Kasumi-1 (cell line): ENCODE data around the gene SLC35F3.
"Not testable (repeated sequence)": the region's sequence is repeated elsewhere in the genome, so short reads cannot be mapped to it uniquely, and the experiment has no call there.

ENCODE experiments used
- DNase-seq, 2 experiments: peaks; one replicate each; lab custom pipeline; 2025; lab: John Stamatoyannopoulos, UW

Gene SLC35F3

DNA sequence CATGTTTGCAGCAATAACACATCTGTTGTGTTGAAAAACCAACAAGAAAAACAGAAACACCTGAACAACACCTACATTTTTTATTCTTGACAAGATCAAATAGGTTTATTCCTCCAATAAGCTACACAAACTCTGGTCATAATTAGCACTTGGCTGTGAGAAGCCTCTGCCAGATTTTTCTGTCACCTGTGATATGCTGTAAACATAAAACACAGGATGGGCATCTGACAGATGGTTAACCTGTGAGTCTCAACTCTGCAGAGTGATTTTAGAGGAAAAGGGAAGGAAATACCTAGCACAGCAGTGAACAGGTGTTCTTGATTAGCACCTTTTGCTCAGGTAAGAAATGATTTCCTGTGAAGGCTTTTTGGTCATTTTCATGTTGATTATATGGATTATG is 293.4 kb downstream of the SLC35F3 start:
- DNase-seq: no peak

- DNase-seq: no peak
Measured at GRCh38 chr1:234199476-234200127, 295.1 kb downstream of the SLC35F3 start.

DNA sequence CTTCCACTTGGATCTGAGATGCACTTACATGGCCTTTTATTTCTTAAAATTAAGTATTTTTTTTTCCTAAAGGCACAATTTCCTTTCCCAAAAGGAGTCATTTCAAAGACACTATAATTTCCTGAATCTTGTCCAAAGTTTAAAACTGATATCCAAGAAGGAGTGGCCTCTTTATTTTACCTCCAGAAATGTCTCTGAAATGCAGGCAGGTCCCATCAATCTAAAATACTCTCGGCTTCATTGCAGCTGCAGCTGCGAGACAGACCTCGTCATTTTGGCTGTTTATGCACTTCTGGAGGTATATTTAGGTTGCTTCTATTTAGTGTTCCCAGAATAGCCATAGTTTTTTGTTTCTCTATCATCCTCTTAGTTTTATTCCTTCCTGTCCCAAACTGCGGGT is 296.1 kb downstream of the SLC35F3 start:
- DNase-seq: no peak

GRCh38 chr1:234201600-234201999 is 297.1 kb downstream of the SLC35F3 start:
- DNase-seq: no peak

GRCh38 chr1:234205966-234206365 is 301.5 kb downstream of the SLC35F3 start:
- no peak for DNase-seq

- no peak for DNase-seq
Measured at GRCh38 chr1:234206651-234207284, 302.3 kb downstream of the SLC35F3 start.

DNA sequence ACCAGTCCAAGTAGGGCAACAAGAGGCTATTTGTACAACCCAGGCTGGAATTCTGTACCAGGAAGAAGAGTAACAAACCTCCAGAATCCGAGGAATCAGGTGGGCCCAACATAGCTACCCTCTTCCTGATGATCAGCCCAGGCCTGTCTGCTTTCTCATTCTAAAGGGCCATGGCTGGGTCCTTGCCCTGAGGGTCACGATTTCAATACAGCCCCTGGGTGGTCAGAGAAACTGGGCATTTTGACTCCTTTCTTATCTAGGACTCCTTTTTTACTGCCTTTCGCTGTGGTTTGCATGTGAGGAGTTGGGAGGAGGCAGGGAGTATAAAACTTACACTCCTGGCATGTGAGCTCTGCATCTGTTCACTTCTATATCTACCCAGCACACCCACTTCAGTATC is 303.9 kb downstream of the SLC35F3 start:
- DNase-seq: no peak

- DNase-seq: no peak
Measured at GRCh38 chr1:234208791-234209190, 304.3 kb downstream of the SLC35F3 start.

GRCh38 chr1:234210429-234210828 is 306.0 kb downstream of the SLC35F3 start:
- DNase-seq: not testable (repeated sequence)

DNA sequence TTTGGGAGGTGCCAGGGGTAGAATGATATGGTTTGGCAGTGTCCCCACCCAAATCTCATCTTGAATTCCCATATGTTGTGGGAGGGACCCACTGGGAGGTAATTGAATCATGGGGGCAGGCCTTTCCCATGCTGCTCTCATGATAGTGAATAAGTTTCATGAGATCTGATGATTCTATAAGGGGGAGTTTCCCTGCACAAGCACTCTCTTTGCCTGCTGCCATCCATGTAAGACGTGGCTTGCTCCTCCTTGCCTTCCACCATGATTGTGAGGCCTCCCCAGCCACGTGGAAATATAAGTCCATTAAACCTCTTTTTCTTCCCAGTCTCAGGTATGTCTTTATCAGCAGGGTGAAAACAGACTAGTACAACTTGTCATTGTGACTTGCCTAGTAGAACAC is 307.4 kb downstream of the SLC35F3 start:
- not testable (repeated sequence) for DNase-seq

- peak; percentile 74 to 81 for DNase-seq
Measured at GRCh38 chr1:234212764-234213657, 308.5 kb downstream of the SLC35F3 start.

DNA sequence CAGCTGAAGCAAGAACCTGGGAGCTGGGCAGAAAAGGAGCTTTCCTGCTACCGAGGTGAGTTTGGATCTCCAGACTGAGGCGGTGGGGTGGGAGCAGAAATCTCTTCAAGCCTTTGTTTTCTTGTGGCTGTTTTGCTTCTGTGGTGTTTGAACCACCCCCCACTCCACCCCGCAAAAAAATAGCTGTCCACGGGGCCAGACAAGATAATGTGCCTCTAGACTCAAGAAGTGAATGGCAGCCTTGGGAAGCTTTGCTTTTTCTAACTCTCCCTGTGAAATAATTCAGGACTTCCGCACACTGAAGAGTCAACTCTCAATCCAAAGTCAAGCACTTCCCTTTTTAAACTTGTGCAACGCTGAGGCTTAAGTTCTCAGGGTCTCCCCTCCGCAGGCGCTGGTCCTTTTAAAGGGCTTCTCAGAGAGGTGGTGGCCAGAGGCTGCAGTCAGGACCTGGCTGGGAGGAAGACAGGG is 309.2 kb downstream of the SLC35F3 start:
- DNase-seq: peak; percentile 76 to 81

DNA sequence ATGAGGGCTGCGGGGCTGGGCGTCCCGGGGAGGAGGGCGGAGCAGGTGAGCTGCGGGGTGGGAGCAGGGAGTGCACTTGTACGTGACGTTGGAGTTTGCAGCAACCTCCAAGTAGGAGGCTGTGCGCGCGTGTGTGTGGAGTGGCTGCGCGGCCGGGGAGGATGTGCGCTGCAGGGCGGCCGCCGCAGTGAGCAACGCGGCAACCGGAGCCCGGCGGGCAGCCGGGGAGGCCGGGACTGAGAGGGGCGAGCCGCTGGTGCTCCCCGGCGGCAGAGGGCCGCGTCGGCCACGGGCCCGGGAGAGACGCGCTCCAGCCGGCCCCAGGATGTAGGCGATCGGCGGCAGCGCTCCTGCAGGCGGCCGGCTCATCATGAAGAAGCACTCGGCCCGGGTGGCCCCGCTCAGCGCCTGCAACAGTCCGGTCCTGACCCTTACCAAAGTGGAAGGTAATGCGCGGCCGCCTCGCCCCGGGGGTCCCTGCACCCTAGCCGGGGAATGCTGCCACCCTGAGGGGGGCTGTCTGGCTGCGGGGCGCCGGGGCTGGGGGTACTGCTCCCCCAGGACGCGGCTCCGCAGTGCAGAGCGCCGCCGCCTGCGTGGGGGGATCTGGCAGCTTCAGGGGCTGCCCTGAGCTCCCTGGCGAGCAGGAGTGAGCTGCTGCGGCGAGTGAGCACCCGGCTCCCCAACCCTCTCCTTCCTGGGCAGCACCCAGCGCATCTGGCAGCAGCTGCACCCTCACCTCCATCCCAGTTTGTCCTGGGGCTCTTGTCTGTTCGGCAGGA is 309.8 kb downstream of the SLC35F3 start:
- peak; percentile 74 to 76 for DNase-seq

DNA sequence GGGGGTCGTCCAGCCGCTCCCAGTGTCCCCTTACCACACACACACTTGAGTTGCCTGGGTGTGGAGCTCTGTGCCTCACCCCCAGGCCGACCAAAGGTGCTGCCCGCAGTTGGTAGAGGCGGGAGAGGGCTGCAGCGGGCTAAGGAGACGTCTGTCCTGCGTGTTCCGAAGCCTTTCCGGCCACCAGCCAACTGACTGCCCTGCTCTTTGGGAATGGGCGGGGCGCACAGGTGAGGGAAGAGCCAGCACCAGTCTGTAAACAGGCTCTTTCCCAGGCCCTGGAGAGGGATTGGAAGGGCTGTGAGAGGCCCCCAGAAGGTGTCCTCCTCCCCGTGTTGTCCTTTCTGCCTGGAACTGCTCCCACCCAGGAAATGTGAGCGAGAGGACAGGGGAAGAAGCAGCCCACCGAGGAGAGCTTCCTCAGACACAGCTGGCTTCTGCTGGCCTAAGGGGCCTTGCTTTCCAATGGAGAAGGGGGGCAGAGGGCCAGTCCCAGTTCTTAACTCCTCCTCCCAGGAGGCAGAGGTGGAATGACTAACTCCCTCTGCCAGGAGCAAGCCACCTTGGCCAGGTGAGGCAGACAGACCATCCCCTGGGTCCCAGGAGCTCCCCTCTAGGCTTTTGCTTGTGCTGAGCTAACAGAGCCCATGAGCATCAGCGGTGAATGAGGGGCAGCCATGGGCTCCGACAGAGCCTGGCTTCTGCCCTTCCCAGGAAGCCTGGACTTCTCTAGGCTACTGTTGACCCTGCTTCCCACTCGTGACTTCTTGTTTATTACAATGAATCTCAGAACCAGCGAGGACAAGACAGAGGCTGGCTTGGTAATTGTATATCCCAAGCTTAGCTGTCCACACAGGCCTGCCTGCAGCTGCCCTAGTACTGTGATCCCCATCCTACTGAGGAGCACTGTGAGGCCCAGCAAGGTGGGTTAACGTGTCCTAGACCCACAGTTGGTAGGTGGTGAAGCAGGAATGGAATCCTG is 310.7 kb downstream of the SLC35F3 start:
- no peak for DNase-seq

GRCh38 chr1:234216116-234216703 is 311.7 kb downstream of the SLC35F3 start:
- no peak for DNase-seq

- DNase-seq: no peak
Measured at GRCh38 chr1:234217316-234217840, 312.9 kb downstream of the SLC35F3 start.

DNA sequence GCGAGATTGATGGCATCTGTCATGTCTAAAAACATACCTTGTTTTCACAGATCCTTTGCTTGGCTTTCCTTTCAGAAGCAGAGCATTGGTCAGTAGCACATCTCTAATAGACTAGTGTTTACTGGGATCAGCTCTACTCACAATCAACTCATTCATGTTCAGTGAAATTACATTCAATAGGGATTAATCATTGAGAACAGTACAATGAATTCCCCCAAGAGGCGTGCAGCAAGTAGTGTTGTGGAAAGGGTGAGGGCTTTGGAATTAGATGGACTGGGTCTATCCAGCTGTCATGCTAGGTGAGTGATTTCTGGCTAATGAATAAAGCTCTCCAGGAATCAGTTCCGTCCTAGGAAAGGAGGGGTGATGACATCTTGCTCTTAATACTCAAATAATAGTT is 313.6 kb downstream of the SLC35F3 start:
- DNase-seq: no peak

- no peak for DNase-seq
Measured at GRCh38 chr1:234219711-234220110, 315.2 kb downstream of the SLC35F3 start.

GRCh38 chr1:234221601-234222000 is 317.1 kb downstream of the SLC35F3 start:
- DNase-seq: no peak
